Rectal smooth muscle tissue (tissue), 1 donor: ENCODE results near the gene PRICKLE3.

ENCODE experiments used
- H3K27ac ChIP-seq: one replicate; pipeline ENCODE4 v1.7.0; 2013; ENCODE audit warnings: low read depth, low read length, inconsistent platforms
- H3K27me3 ChIP-seq: one replicate; pipeline ENCODE4 v1.7.0; 2013; ENCODE audit warnings: low read length; ENCODE audit not compliant: control insufficient read depth, insufficient read depth
- H3K36me3 ChIP-seq: one replicate; pipeline ENCODE4 v1.7.0; 2013; ENCODE audit warnings: low read length; ENCODE audit not compliant: control insufficient read depth, insufficient read depth
- H3K4me1 ChIP-seq: one replicate; pipeline ENCODE4 v1.7.0; 2013; ENCODE audit warnings: low read length; ENCODE audit not compliant: control insufficient read depth, insufficient read depth
- H3K4me3 ChIP-seq: one replicate; pipeline ENCODE4 v1.7.0; 2013; ENCODE audit warnings: low read length
- H3K9ac ChIP-seq: one replicate; pipeline ENCODE4 v1.7.0; 2013; ENCODE audit warnings: low read length

Gene PRICKLE3

GRCh38 chrX:49186125-49187027 lies at the start of gene PRICKLE3:
PRICKLE3 (minus strand) TSS chrX:49186373; CDS start chrX:49186297, 76 bp downstream.
- H3K27me3 ChIP-seq: no peaks in the 10 kb centered on the region
- H3K4me1 ChIP-seq: no peaks in the 10 kb centered on the region
- H3K9ac ChIP-seq: peak within 1 kb of the TSS; percentile 38
- peak within 1 kb of the TSS; percentile 78 for H3K27ac ChIP-seq
- H3K4me3 ChIP-seq: peak within 1 kb of the TSS; percentile 59
- H3K36me3 ChIP-seq: peaks cover 4% of the 10 kb centered on the region

GRCh38 chrX:49233887-49234555 lies 47.8 kb upstream of the PRICKLE3 start:
- no peak overlapping the region for H3K4me3 ChIP-seq
- H3K9ac ChIP-seq: no peak overlapping the region
- H3K4me1 ChIP-seq: no peaks in the 10 kb centered on the region

GRCh38 chrX:49233176-49233575 lies 47.0 kb upstream of the PRICKLE3 start, which contains the start of gene CACNA1F:
CACNA1F (minus strand) TSS chrX:49233340; CDS start chrX:49233309, 31 bp downstream.
- H3K27me3 ChIP-seq: no peaks in the 10 kb centered on the region
- no peak within 1 kb of the TSS for H3K9ac ChIP-seq
- H3K27ac ChIP-seq: no peak within 1 kb of the TSS
- H3K36me3 ChIP-seq: no peaks in the 10 kb centered on the region
- H3K4me3 ChIP-seq: no peak within 1 kb of the TSS
- no peaks in the 10 kb centered on the region for H3K4me1 ChIP-seq

More at GRCh38 chrX:49233887-49234555, 47.8 kb upstream of the PRICKLE3 start:
- H3K27me3 ChIP-seq: no peaks in the 10 kb centered on the region
- H3K27ac ChIP-seq: no peak overlapping the region
- no peaks in the 10 kb centered on the region for H3K36me3 ChIP-seq

GRCh38 chrX:49232525-49232924 lies 46.4 kb upstream of the PRICKLE3 start:
- H3K27me3 ChIP-seq: peaks cover 2% of the 10 kb centered on the region
- H3K9ac ChIP-seq: no peak overlapping the region
- H3K4me3 ChIP-seq: no peak overlapping the region
- H3K36me3 ChIP-seq: no peaks in the 10 kb centered on the region
- H3K4me1 ChIP-seq: no peaks in the 10 kb centered on the region
- H3K27ac ChIP-seq: no peak overlapping the region

GRCh38 chrX:49231333-49232000 lies 45.3 kb upstream of the PRICKLE3 start:
- Histone ChIP-seq H3K9ac (no peak overlapping the region), H3K4me3 (no peak overlapping the region), H3K27ac (no peak overlapping the region), H3K4me1 (no peaks in the 10 kb centered on the region), H3K27me3 (peaks cover 2% of the 10 kb centered on the region), H3K36me3 (no peaks in the 10 kb centered on the region)

GRCh38 chrX:49230500-49231232 lies 44.5 kb upstream of the PRICKLE3 start:
- H3K4me3 ChIP-seq: peak overlapping the region; percentile 59
- no peaks in the 10 kb centered on the region for H3K36me3 ChIP-seq
- H3K27ac ChIP-seq: no peak overlapping the region
- peaks cover 2% of the 10 kb centered on the region for H3K27me3 ChIP-seq
- no peaks in the 10 kb centered on the region for H3K4me1 ChIP-seq
- H3K9ac ChIP-seq: no peak overlapping the region

- H3K36me3 ChIP-seq: no peaks in the 10 kb centered on the region
- H3K27ac ChIP-seq: no peak overlapping the region
- no peak overlapping the region for H3K9ac ChIP-seq
- H3K4me3 ChIP-seq: no peak overlapping the region
- no peaks in the 10 kb centered on the region for H3K4me1 ChIP-seq
- H3K27me3 ChIP-seq: peaks cover 2% of the 10 kb centered on the region
Observed at GRCh38 chrX:49228185-49228584, 42.0 kb upstream of the PRICKLE3 start.

GRCh38 chrX:49227726-49228125 lies 41.6 kb upstream of the PRICKLE3 start:
- Histone ChIP-seq H3K4me1 (no peaks in the 10 kb centered on the region), H3K9ac (no peak overlapping the region), H3K27ac (no peak overlapping the region), H3K36me3 (no peaks in the 10 kb centered on the region), H3K27me3 (peaks cover 2% of the 10 kb centered on the region), H3K4me3 (no peak overlapping the region)

GRCh38 chrX:49226946-49227345 lies 40.8 kb upstream of the PRICKLE3 start:
- no peaks in the 10 kb centered on the region for H3K4me1 ChIP-seq
- no peaks in the 10 kb centered on the region for H3K36me3 ChIP-seq
- no peak overlapping the region for H3K9ac ChIP-seq
- H3K27me3 ChIP-seq: peaks cover 4% of the 10 kb centered on the region
- H3K4me3 ChIP-seq: no peak overlapping the region
- H3K27ac ChIP-seq: no peak overlapping the region

GRCh38 chrX:49225858-49226257 lies 39.7 kb upstream of the PRICKLE3 start:
- Histone ChIP-seq H3K27me3 (peaks cover 4% of the 10 kb centered on the region), H3K4me1 (no peaks in the 10 kb centered on the region), H3K36me3 (no peaks in the 10 kb centered on the region), H3K4me3 (no peak overlapping the region), H3K27ac (no peak overlapping the region), H3K9ac (no peak overlapping the region)

GRCh38 chrX:49221868-49222267 lies 35.7 kb upstream of the PRICKLE3 start:
- Histone ChIP-seq H3K36me3 (no peaks in the 10 kb centered on the region), H3K27ac (no peak overlapping the region), H3K4me1 (no peaks in the 10 kb centered on the region), H3K4me3 (no peak overlapping the region), H3K9ac (no peak overlapping the region), H3K27me3 (peaks cover 2% of the 10 kb centered on the region)

- no peaks in the 10 kb centered on the region for H3K4me1 ChIP-seq
- no peak overlapping the region for H3K9ac ChIP-seq
- H3K4me3 ChIP-seq: no peak overlapping the region
- no peaks in the 10 kb centered on the region for H3K36me3 ChIP-seq
- peaks cover 2% of the 10 kb centered on the region for H3K27me3 ChIP-seq
- H3K27ac ChIP-seq: no peak overlapping the region
Observed at GRCh38 chrX:49220100-49220499, 33.9 kb upstream of the PRICKLE3 start.
